Measurements from ENCODE around the gene ECI1. TPM values are rescaled to one million over a fixed set of nuclear protein-coding genes. Genes with fewer than 3 reads are reported as not detected.

Gene ECI1
- total RNA-seq, 1 experiment from 2014 or later = 140 TPM

GRCh38 chr16:2285731-2286191, 34.4 kb upstream of the ECI1 start (continued):
- TF ChIP-seq, protein P1, sequence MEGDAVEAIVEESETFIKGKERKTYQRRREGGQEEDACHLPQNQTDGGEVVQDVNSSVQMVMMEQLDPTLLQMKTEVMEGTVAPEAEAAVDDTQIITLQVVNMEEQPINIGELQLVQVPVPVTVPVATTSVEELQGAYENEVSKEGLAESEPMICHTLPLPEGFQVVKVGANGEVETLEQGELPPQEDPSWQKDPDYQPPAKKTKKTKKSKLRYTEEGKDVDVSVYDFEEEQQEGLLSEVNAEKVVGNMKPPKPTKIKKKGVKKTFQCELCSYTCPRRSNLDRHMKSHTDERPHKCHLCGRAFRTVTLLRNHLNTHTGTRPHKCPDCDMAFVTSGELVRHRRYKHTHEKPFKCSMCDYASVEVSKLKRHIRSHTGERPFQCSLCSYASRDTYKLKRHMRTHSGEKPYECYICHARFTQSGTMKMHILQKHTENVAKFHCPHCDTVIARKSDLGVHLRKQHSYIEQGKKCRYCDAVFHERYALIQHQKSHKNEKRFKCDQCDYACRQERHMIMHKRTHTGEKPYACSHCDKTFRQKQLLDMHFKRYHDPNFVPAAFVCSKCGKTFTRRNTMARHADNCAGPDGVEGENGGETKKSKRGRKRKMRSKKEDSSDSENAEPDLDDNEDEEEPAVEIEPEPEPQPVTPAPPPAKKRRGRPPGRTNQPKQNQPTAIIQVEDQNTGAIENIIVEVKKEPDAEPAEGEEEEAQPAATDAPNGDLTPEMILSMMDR (IDR thresholded peaks at IDR 0.05 in 2 of 3, conservative IDR thresholded peaks at IDR 0.05 in 1 of 3; ENCODE audit: borderline replicate concordance in 1 of 3, insufficient read depth in 1 of 3, low read depth in 2 of 3, low read length in 2 of 3) = no peak

- DNase-seq (ENCODE audit: low read depth, low spot score) (no peak), ATAC-seq (no peak)
- POLR2A ChIA-PET = interaction anchor here (0.7 kb wide), 1 partner anchor 8 kb away, joined by 5 read pairs; no protein-coding TSS in a partner anchor
- no peaks in the 10 kb centered on the region for H3K9me2 ChIP-seq (ENCODE audit: insufficient read depth)
- no peak overlapping the region for H3K9ac ChIP-seq (ENCODE audit: low read length)
- intact Hi-C loops (cut with micrococcal nuclease) = no loop called here
- H2AFZ ChIP-seq (ENCODE audit: low read depth, low read length, poor library complexity, severe bottlenecking) = no peak overlapping the region
- RAD21 ChIA-PET (ENCODE audit: low non-redundant PET in 1 of 2, low total read pairs in 2 of 2, uncharacterized antibody in 2 of 2, unreplicated experiment in 2 of 2) = no interaction called here
- H3K4me1 ChIP-seq (ENCODE audit: control insufficient read depth in 1 of 2, insufficient read depth in 2 of 2, low read length in 2 of 2) = no peaks in the 10 kb centered on the region
- no peaks in the 10 kb centered on the region for H3K36me3 ChIP-seq (ENCODE audit: control insufficient read depth in 1 of 2, insufficient read depth in 2 of 2, low read length in 2 of 2)
- BruUV-seq (replicated peaks) = no TSS peak
- no peak overlapping the region for H3K4me2 ChIP-seq (ENCODE audit: low read length)
- H3K9me3 ChIP-seq (ENCODE audit: control insufficient read depth in 1 of 2, insufficient read depth in 1 of 2, low read depth in 1 of 2, low read length in 2 of 2) = no peaks in the 10 kb centered on the region
- no peaks in the 10 kb centered on the region for H4K20me1 ChIP-seq (ENCODE audit: insufficient read depth)
- TF ChIP-seq, protein P2, sequence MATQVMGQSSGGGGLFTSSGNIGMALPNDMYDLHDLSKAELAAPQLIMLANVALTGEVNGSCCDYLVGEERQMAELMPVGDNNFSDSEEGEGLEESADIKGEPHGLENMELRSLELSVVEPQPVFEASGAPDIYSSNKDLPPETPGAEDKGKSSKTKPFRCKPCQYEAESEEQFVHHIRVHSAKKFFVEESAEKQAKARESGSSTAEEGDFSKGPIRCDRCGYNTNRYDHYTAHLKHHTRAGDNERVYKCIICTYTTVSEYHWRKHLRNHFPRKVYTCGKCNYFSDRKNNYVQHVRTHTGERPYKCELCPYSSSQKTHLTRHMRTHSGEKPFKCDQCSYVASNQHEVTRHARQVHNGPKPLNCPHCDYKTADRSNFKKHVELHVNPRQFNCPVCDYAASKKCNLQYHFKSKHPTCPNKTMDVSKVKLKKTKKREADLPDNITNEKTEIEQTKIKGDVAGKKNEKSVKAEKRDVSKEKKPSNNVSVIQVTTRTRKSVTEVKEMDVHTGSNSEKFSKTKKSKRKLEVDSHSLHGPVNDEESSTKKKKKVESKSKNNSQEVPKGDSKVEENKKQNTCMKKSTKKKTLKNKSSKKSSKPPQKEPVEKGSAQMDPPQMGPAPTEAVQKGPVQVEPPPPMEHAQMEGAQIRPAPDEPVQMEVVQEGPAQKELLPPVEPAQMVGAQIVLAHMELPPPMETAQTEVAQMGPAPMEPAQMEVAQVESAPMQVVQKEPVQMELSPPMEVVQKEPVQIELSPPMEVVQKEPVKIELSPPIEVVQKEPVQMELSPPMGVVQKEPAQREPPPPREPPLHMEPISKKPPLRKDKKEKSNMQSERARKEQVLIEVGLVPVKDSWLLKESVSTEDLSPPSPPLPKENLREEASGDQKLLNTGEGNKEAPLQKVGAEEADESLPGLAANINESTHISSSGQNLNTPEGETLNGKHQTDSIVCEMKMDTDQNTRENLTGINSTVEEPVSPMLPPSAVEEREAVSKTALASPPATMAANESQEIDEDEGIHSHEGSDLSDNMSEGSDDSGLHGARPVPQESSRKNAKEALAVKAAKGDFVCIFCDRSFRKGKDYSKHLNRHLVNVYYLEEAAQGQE (IDR thresholded peaks at IDR 0.05; ENCODE audit: low read depth) = no peak
- no peak for TF ChIP-seq JUND (IDR thresholded peaks at IDR 0.05)
- TF ChIP-seq YY1 (IDR thresholded peaks at IDR 0.05; ENCODE audit: extremely low read depth, insufficient replicate concordance, low read depth, low read length) = no peak
- no peak for TF ChIP-seq CEBPB (IDR thresholded peaks at IDR 0.05; ENCODE audit: low read depth)
- no peak for TF ChIP-seq POLR2A (IDR thresholded peaks at IDR 0.05; ENCODE audit: borderline replicate concordance, extremely low read depth, insufficient read depth, insufficient read length)
- TF ChIP-seq EZH2 (IDR thresholded peaks at IDR 0.05) = no peak
- TF ChIP-seq FOSL1 (IDR thresholded peaks at IDR 0.05; ENCODE audit: low read depth) = no peak
- TF ChIP-seq RAD21 (IDR thresholded peaks at IDR 0.05; ENCODE audit: low read depth) = no peak
- no peak for TF ChIP-seq SRF (IDR thresholded peaks at IDR 0.05; ENCODE audit: low read depth)
- TF ChIP-seq ZFX (IDR thresholded peaks at IDR 0.05) = no peak
- TF ChIP-seq TCF7L2 (IDR thresholded peaks at IDR 0.05; ENCODE audit: borderline replicate concordance, extremely low read depth, insufficient read depth, insufficient read length) = no peak
- TF ChIP-seq ELF1 (IDR thresholded peaks at IDR 0.05; ENCODE audit: borderline replicate concordance, low read depth) = no peak
- no peak for TF ChIP-seq POLR2AphosphoS5 (IDR thresholded peaks at IDR 0.05; ENCODE audit: low read depth, low read length)
- TF ChIP-seq ZBTB33 (IDR thresholded peaks at IDR 0.05; ENCODE audit: extremely low read depth, insufficient replicate concordance, low read length) = no peak
- TF ChIP-seq EZH2phosphoT487 (IDR thresholded peaks at IDR 0.05; ENCODE audit: borderline replicate concordance) = no peak
- TF ChIP-seq ZNF274 (IDR thresholded peaks at IDR 0.05; ENCODE audit: low read depth, low read length) = no peak
- no peak overlapping the region for H3K4me3 ChIP-seq (replicated peaks in 1 of 2; ENCODE audit: low read depth in 1 of 2, low read length in 2 of 2)
- H3K27me3 ChIP-seq (ENCODE audit: insufficient read depth, low read length) = no peaks in the 10 kb centered on the region
- no peak overlapping the region; the same call in 1 of the 2 replicates for H3K27ac ChIP-seq (ENCODE audit: low read depth, low read length)
- CTCF ChIA-PET = no interaction called here
- no peaks in the 10 kb centered on the region for H3K79me2 ChIP-seq (ENCODE audit: insufficient read depth, low read length)
Observed at GRCh38 chr16:2284797-2285576, 33.6 kb upstream of the ECI1 start.

Measured in HCT116 (cell line).